ENCODE measurements around the gene BLCAP.

Gene BLCAP

GRCh38 chr20:37506152-37506725 lies 21.4 kb downstream of the BLCAP start:
- H3K27me3 ChIP-seq (ENCODE audit: low read depth, low read length), result no peaks in the 10 kb centered on the region

GRCh38 chr20:37505263-37506151 lies 22.2 kb downstream of the BLCAP start:
- Histone ChIP-seq H3K4me3 (ENCODE audit: low read depth in 1 of 2, low read length in 2 of 2) (no peak overlapping the region), H3K27ac (ENCODE audit: low read length) (no peak overlapping the region), H3K9me3 (ENCODE audit: control insufficient read depth in 1 of 2, low read length in 2 of 2) (no peaks in the 10 kb centered on the region), H3K36me3 (ENCODE audit: control insufficient read depth in 1 of 2, insufficient read depth in 2 of 2, low read length in 2 of 2) (peaks cover 6 to 9% of the 10 kb centered on the region in 2 donors), H3K27me3 (ENCODE audit: low read depth, low read length) (no peaks in the 10 kb centered on the region), H3K4me1 (ENCODE audit: control insufficient read depth in 1 of 2, insufficient read depth in 2 of 2, low read length in 2 of 2) (no peaks in the 10 kb centered on the region)

More at GRCh38 chr20:37506152-37506725, 21.4 kb downstream of the BLCAP start:
- H3K4me3 ChIP-seq (ENCODE audit: low read depth in 1 of 2, low read length in 2 of 2), result no peak overlapping the region
- H3K27ac ChIP-seq (ENCODE audit: low read length), result no peak overlapping the region
- no peaks in the 10 kb centered on the region for H3K9me3 ChIP-seq (ENCODE audit: control insufficient read depth in 1 of 2, low read length in 2 of 2)
- H3K4me1 ChIP-seq (ENCODE audit: control insufficient read depth in 1 of 2, insufficient read depth in 2 of 2, low read length in 2 of 2), result no peaks in the 10 kb centered on the region
- peaks cover 9 to 17% of the 10 kb centered on the region in 2 donors for H3K36me3 ChIP-seq (ENCODE audit: control insufficient read depth in 1 of 2, insufficient read depth in 2 of 2, low read length in 2 of 2)

GRCh38 chr20:37504404-37505096 lies 23.1 kb downstream of the BLCAP start:
- Histone ChIP-seq H3K4me1 (ENCODE audit: control insufficient read depth in 1 of 2, insufficient read depth in 2 of 2, low read length in 2 of 2) (no peaks in the 10 kb centered on the region), H3K4me3 (ENCODE audit: low read depth in 1 of 2, low read length in 2 of 2) (no peak overlapping the region), H3K36me3 (ENCODE audit: control insufficient read depth in 1 of 2, insufficient read depth in 2 of 2, low read length in 2 of 2) (peaks cover 6% of the 10 kb centered on the region in 2 donors), H3K27ac (ENCODE audit: low read length) (no peak overlapping the region), H3K27me3 (ENCODE audit: low read depth, low read length) (no peaks in the 10 kb centered on the region), H3K9me3 (ENCODE audit: control insufficient read depth in 1 of 2, low read length in 2 of 2) (no peaks in the 10 kb centered on the region)

DNA sequence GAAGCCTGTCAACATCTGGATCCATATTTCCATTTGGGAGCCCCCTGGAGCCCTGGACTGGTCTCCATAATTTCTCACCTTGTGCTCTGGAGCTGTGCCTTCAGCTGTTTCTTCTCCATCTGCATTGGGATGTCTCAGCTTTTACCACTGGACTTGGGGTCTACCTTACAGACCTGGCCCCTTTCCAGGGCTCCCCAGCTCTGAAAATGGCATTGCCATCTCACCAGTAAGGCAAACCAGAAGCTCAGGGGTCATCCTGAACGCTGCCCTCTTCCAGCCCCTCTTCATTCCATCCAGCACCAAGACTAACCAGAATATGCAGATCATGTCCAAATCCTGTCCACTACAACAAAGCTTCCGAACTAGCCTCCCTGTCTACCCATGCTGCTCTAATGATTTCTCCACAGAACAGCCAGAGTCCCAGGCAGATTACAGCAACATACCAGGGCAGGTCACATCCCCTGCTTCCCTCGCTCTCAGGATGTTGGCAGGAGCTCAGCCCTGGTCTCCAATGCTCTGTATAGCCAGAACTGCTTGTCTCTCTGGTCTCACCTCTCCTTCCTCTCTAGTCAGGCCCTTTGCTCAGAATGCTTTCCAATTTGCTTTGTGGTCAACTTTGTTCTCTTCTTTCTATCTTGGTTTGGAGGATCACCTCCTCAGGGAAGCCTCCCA lies 24.3 kb downstream of the BLCAP start:
- no peaks in the 10 kb centered on the region for H3K9me3 ChIP-seq (ENCODE audit: control insufficient read depth in 1 of 2, low read length in 2 of 2)
- no peaks in the 10 kb centered on the region for H3K36me3 ChIP-seq (ENCODE audit: control insufficient read depth in 1 of 2, insufficient read depth in 2 of 2, low read length in 2 of 2)
- no peak overlapping the region for H3K27ac ChIP-seq (ENCODE audit: low read length)
- no peak overlapping the region for H3K4me3 ChIP-seq (ENCODE audit: low read depth in 1 of 2, low read length in 2 of 2)
- no peaks in the 10 kb centered on the region for H3K4me1 ChIP-seq (ENCODE audit: control insufficient read depth in 1 of 2, insufficient read depth in 2 of 2, low read length in 2 of 2)
- H3K27me3 ChIP-seq (ENCODE audit: low read depth, low read length), result no peaks in the 10 kb centered on the region

DNA sequence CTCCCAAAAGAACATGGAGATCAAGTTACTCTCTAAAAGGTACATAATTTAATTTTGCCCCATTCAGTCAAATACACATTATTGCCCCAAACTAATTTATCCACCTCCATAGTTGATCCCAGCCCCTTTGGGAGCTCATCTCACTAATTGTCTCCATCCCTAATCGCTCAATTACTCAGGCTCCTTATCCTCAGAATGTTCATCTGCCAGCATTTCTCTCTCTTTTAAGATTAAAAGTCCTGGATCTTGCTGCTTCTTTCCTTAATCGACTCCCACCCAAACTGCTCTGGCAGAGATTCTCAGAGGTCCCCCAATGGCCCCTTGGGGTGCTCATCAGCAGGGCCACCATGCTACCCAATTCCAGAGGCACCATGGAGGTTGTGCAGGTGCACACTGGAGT lies 25.0 kb downstream of the BLCAP start:
- no peak overlapping the region for H3K27ac ChIP-seq (ENCODE audit: low read length)

GRCh38 chr20:37501940-37502339 lies 25.7 kb downstream of the BLCAP start:
- Histone ChIP-seq H3K27me3 (ENCODE audit: low read depth, low read length) (no peaks in the 10 kb centered on the region), H3K4me1 (ENCODE audit: control insufficient read depth in 1 of 2, insufficient read depth in 2 of 2, low read length in 2 of 2) (no peaks in the 10 kb centered on the region), H3K9me3 (ENCODE audit: control insufficient read depth in 1 of 2, low read length in 2 of 2) (no peaks in the 10 kb centered on the region), H3K27ac (ENCODE audit: low read length) (no peak overlapping the region), H3K36me3 (ENCODE audit: control insufficient read depth in 1 of 2, insufficient read depth in 2 of 2, low read length in 2 of 2) (no peaks in the 10 kb centered on the region), H3K4me3 (ENCODE audit: low read depth in 1 of 2, low read length in 2 of 2) (no peak overlapping the region)

More for the DNA sequence above, 25.0 kb downstream of the BLCAP start:
- no peaks in the 10 kb centered on the region for H3K4me1 ChIP-seq (ENCODE audit: control insufficient read depth in 1 of 2, insufficient read depth in 2 of 2, low read length in 2 of 2)
- H3K36me3 ChIP-seq (ENCODE audit: control insufficient read depth in 1 of 2, insufficient read depth in 2 of 2, low read length in 2 of 2), result no peaks in the 10 kb centered on the region
- no peaks in the 10 kb centered on the region for H3K27me3 ChIP-seq (ENCODE audit: low read depth, low read length)
- H3K4me3 ChIP-seq (ENCODE audit: low read depth in 1 of 2, low read length in 2 of 2), result no peak overlapping the region
- no peaks in the 10 kb centered on the region for H3K9me3 ChIP-seq (ENCODE audit: control insufficient read depth in 1 of 2, low read length in 2 of 2)

DNA sequence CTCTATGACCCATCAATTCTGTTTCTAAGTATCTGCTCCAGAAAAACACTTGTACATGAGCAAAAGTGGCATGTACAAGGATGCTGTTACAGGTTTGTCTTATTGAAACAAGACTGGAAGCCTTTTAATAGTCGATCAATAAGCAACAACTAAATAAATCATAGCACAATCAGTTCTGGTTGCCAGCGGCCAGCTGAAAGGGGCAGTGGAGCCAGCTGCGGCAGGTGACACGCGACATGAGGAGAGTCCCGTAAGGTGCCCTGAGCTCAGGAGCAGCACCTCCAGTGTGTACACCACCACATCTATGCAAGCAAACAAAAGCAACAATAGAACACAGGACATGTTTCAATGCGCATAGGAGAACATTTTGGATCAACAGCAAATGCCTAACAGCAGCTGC lies 27.4 kb downstream of the BLCAP start:
- H3K9me3 ChIP-seq (ENCODE audit: control insufficient read depth in 1 of 2, low read length in 2 of 2), result no peaks in the 10 kb centered on the region
- H3K27ac ChIP-seq (ENCODE audit: low read length), result no peak overlapping the region
- H3K4me1 ChIP-seq (ENCODE audit: control insufficient read depth in 1 of 2, insufficient read depth in 2 of 2, low read length in 2 of 2), result no peaks in the 10 kb centered on the region
- no peak overlapping the region for H3K4me3 ChIP-seq (ENCODE audit: low read depth in 1 of 2, low read length in 2 of 2)
- H3K27me3 ChIP-seq (ENCODE audit: low read depth, low read length), result no peaks in the 10 kb centered on the region
- H3K36me3 ChIP-seq (ENCODE audit: control insufficient read depth in 1 of 2, insufficient read depth in 2 of 2, low read length in 2 of 2), result peaks cover 0 to under 1% of the 10 kb centered on the region in 2 donors

DNA sequence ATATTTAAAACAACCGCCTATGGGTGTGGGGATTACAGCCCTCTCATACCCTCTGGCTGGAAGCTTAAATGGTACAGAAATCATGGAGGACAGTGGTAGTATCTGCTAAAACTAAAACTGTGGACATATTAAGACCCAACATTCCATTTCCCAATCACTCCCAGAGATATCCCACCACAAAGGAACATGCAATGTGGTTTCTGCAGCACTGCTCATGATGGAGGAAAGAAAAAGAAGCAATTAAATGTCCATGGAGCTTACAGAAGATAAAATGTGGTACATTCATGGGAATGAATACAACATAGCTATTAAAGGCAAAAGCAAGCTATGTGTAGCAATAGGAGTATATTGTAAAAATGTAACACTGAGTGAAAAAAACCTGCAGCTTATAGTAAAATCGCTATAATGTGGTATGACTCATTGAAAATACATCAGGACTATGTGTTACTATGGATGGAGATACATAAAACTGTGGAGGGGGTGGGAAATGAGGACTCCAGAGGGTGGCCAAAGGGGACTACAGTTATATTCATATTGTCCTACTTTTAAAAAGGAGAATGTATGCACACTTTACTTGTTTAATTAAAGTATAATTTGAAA lies 29.5 kb downstream of the BLCAP start:
- no peaks in the 10 kb centered on the region for H3K4me1 ChIP-seq (ENCODE audit: control insufficient read depth in 1 of 2, insufficient read depth in 2 of 2, low read length in 2 of 2)
- H3K4me3 ChIP-seq (ENCODE audit: low read depth in 1 of 2, low read length in 2 of 2), result no peak overlapping the region
- peaks cover 0 to 4% of the 10 kb centered on the region in 2 donors for H3K36me3 ChIP-seq (ENCODE audit: control insufficient read depth in 1 of 2, insufficient read depth in 2 of 2, low read length in 2 of 2)
- no peaks in the 10 kb centered on the region for H3K27me3 ChIP-seq (ENCODE audit: low read depth, low read length)
- no peak overlapping the region for H3K27ac ChIP-seq (ENCODE audit: low read length)
- no peaks in the 10 kb centered on the region for H3K9me3 ChIP-seq (ENCODE audit: control insufficient read depth in 1 of 2, low read length in 2 of 2)

DNA sequence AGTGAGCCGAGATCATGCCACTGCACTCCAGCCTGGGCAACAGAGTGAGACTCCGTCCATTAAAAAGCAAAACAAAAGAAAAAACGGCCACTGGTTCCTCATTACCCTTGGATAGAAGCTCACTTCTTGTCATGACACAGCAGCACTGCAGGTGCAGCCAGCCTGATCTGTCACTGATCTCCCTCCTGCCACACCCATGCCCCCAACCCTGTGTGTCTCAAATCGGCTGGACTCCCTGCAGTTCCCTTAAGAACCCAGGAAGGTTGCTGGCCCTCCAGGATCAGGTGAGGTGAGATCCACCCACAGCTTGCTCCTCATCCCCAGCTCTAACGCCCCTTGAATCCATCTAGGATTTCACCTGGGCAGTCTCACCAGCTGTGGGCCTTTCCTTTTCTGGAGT lies 32.9 kb downstream of the BLCAP start:
- Histone ChIP-seq H3K27ac (ENCODE audit: low read length) (no peak overlapping the region), H3K36me3 (ENCODE audit: control insufficient read depth in 1 of 2, insufficient read depth in 2 of 2, low read length in 2 of 2) (peaks cover 0 to 11% of the 10 kb centered on the region in 2 donors), H3K9me3 (ENCODE audit: control insufficient read depth in 1 of 2, low read length in 2 of 2) (no peaks in the 10 kb centered on the region)

DNA sequence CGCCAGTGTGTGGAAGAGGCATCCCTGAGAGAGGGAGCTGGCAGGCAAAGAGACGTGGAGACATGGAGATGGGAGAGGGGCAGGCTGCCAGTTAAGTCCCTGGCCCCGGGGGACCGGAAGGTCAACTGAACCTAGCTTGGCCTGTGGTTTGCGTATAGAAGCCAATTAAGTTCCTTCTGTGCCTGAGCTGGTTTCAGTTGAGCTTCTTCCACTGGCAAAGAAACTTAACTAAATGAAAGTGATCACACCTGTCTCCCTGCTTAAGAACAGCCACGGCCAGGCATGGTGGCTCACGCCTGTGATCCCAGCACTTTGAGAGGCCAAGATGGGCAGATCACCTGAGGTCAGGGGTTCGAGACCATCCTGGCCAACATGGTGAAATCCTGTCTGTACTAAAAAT lies 33.4 kb downstream of the BLCAP start:
- H3K27ac ChIP-seq (ENCODE audit: low read length), result no peak overlapping the region
- no peaks in the 10 kb centered on the region for H3K4me1 ChIP-seq (ENCODE audit: control insufficient read depth in 1 of 2, insufficient read depth in 2 of 2, low read length in 2 of 2)
- H3K4me3 ChIP-seq (ENCODE audit: low read depth in 1 of 2, low read length in 2 of 2), result no peak overlapping the region
- peaks cover 0 to 11% of the 10 kb centered on the region in 2 donors for H3K36me3 ChIP-seq (ENCODE audit: control insufficient read depth in 1 of 2, insufficient read depth in 2 of 2, low read length in 2 of 2)
- H3K27me3 ChIP-seq (ENCODE audit: low read depth, low read length), result no peaks in the 10 kb centered on the region
- no peaks in the 10 kb centered on the region for H3K9me3 ChIP-seq (ENCODE audit: control insufficient read depth in 1 of 2, low read length in 2 of 2)

More for the DNA sequence above, 32.9 kb downstream of the BLCAP start:
- Histone ChIP-seq H3K4me1 (ENCODE audit: control insufficient read depth in 1 of 2, insufficient read depth in 2 of 2, low read length in 2 of 2) (no peaks in the 10 kb centered on the region), H3K27me3 (ENCODE audit: low read depth, low read length) (no peaks in the 10 kb centered on the region), H3K4me3 (ENCODE audit: low read depth in 1 of 2, low read length in 2 of 2) (no peak overlapping the region)

Data from muscle layer of duodenum (tissue), 2 donors.